Inflammatory macrophage treated with lipopolysaccharide for 4 hours (primary cell): Measurements from ENCODE around the gene JARID2.

Experiments
- DNase-seq: peaks from one replicate; pipeline ENCODE4 v3.0.0-alpha.2; 2020

The JARID2 gene

GRCh38 chr6:15247500-15248450 is 1.9 kb downstream of the JARID2 start:
- DNase-seq: peak; percentile 50

- peak; percentile 96 for DNase-seq
These were observed 2.8 kb downstream of the JARID2 start for GRCh38 chr6:15248451-15249370.

DNA sequence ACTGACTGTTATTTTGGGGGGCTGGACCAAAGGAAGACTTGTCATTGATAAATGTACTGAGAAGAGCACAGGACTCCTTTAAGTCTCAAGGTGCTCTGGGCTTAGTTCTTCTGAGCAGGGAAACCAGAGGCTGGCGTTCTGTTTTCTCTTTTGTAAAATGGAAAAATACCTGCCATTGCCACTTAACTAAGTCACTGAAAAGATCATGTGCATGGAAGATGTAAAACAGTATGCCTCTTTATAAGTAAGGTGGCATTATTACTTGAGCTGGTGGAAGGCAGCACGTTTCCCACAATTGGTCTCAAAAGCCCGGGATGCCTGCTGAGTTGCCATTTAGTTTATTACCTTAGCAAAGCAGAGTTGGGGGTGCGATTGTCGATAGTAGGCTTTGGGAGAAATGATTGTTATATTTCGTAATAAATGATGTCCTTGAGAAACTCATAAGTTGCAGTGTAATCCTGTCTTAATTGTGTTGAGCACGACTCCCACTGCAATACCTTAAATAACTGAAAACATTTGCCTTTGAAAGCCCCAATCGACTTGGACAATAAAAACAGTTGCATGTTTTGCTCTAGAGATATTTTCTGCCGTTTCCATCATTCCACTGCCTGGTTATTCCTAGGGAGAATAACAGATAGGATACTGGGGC is 3.6 kb downstream of the JARID2 start:
- no peak for DNase-seq

DNA sequence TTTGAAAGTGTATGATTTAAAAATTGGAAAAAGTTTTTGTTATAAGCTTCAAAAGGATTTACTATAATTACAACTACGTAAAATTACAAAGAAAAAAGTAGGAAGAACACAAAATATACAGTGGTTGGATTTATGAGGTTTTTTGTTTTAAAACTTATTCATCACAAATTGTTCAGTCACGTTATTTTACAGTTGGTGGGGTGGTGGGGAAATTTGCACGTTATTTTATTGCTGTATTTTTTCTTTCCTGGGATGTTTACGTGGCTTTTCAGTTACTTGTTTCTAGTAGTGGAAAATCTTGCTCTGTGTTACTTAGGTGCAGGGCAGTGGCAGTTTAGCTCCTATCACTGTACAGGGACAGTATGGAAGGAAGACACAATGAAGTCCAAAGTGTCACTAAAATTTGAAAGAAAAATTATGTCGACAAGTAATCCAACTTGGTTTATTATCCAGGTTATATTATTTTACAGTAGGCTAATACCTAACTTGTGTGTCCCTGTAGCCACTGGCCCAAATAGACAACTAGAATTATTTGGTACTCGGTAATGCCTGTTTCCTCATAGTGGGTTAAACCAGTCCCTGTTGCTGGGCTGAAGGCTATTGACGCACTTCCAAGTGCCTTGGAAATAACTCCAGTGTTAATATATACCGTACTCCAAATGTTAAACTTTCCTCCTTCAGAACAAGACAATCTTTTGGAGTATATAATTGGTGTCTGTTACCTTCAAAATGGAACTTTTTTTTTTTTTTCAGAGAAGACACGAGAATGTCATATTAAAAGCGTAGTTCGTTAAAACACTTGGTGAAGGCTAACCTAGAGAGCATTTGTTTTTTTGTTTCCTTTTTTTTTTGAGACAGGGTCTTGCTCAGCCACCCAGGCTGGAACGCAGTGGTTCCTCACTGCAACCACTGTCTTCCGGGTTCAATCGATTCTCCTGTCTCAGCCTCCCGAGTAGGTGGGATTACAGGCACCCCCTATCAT is 4.6 kb downstream of the JARID2 start:
- DNase-seq: no peak

DNA sequence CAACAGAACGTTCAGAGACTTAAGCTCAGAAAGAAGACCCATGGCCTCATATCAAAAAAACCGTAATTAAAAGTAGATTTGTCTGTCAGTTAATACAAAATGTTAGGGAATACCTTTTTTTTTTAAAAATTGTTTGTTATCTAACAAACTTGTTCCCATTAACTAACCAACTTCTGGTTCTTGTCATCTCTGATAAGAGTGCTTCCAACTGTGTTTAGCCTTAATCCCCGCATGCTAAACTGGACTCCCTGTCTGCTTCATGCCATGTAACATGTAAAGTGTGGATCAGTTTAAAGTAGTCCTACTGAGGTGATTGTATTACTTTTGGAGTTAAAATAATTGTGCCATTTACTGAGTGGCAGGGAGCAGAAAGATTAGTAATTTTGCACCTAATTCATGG is 6.3 kb downstream of the JARID2 start:
- no peak for DNase-seq

- peak; percentile 27 for DNase-seq
These were observed 7.5 kb downstream of the JARID2 start for GRCh38 chr6:15253203-15254022.

DNA sequence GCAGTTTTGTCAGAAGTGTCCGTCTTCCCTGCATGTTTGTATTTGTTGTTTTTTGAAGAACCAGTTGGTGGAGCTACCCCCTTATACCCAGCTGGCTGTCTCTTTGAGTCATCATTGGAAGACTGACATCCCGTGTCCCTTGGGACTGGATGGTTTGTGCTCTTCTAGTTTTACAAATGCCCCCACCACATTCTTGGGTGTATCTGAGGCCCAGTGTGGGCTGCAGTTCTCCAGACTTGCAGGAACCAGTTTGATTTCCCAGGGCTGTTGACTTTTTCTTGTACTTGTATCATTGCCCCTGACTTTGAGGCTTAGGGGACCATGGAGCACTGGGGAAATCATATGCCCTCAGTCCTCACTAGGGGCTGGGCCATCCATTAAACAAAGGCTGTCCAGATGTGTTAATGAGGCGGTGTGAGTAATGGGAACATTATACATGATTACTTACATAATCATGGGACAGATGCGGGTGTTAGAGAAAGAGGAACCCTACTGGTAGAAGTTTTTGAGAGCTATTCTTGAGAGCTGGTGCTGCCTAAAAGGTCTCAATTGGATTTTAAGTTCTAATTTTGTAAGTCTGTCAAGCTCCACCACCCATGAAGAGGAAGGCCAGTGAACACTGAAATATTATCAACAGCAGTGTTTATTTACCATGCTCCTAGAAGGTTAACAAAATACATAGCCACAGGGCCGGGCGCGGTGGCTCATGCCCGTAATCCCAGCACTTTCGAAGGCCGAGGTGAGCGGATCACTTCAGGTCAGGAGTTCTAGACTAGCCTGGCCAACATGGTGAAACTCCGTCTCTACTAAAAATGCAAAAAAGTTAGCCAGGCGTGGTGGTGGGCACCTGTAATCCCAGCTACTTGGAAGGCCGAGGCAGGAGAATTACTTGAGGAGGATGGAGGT is 8.5 kb downstream of the JARID2 start:
- peak; percentile 87 for DNase-seq

GRCh38 chr6:15255481-15255880 is 9.6 kb downstream of the JARID2 start:
- DNase-seq: no peak

DNA sequence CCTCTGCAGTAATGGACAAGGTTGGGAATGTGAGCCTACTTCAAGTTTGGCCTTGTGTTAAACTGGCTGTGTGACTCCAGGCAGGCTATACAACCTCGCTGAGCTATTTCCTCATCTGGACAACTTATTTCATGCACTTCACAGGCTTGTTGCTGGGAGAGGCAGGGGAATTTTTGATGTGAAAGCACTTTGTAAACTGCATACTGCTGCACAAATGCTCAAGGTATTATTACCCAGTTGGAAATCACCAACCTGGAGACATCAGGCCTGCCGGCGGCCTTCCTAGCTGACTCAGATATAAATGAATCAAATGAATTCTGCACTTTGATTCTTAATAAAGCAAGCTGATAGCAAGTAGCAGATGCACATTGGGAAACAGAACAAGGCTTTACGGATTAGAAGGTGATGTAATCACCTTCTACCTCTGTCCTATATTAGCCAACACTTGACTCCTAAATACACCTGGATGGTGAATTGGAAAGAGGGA is 10.1 kb downstream of the JARID2 start:
- DNase-seq: peak; percentile 57

DNA sequence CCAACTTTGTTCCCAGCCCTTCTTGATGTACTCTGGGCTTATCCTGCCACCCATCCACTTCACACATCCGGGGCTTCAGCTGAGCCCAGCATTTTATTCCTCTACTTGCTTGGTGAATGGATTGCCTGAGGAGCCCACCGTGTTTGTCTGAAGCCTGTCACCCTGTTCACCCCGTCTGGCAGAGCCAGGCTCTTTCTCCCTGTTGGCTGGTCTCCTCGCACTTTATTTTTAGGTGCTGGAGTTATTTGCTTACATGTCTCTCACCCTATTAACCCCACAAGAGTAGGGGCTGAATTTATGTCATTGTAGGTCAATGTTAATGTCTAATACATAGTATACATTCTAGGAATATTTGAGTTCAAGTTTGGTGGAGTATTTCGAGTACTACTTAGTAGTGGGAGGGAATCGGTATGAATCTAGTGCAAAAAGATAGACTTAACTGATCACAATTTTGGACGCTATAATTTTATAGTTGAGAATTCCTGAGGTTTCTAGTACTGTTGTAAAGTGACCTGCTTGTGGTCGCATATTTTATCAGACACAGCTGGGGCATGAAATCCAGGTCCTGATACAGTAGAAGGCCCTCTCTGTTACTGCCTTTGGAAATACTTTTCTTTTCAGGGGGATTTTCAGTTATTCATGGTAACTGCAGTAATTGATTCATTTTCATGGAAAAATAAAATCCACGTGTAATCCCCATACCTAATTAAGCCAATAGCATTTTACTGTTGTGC is 10.8 kb downstream of the JARID2 start:
- no peak for DNase-seq

- DNase-seq: peak; percentile 55
These were observed 11.7 kb downstream of the JARID2 start for GRCh38 chr6:15257357-15258132.

- DNase-seq: no peak
These were observed 13.9 kb downstream of the JARID2 start for GRCh38 chr6:15259766-15260098.

GRCh38 chr6:15260099-15260821 is 14.4 kb downstream of the JARID2 start:
- no peak for DNase-seq

DNA sequence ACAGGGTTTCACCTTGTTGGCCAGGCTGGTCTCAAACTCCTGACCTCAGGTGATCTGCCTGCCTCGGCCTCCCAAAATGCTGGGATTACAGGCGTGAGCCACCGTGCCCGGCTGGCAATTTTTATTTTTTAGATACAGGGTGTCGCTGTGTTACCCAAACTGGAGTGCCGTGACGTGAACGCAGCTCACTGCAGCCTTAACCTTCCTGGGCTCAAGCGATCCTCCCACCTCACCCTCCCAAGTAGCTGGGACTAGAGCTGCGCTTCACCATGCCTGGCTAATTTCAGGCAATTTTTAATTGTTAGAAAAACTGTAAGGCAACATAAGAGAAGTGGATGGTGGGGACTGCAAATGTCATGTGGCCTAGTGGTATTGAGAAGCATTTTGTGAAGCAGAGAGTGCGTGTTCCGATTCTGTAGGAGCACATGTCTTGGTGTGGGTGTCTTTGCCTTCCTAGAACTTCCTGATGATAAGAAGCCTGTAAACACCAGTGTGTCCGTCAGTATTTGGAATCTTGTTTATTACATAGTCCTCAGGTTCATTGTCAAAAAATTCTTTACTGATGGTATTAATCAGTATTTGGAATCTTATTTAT is 18.0 kb downstream of the JARID2 start:
- peak; percentile 46 for DNase-seq

GRCh38 chr6:15264412-15264811 is 18.5 kb downstream of the JARID2 start:
- no peak for DNase-seq

GRCh38 chr6:15264902-15265761 is 19.3 kb downstream of the JARID2 start:
- DNase-seq: peak; percentile 69
